GM21515 (cell line): ENCODE data around the gene NOL4L.
"Not testable (repeated sequence)": the region's sequence is repeated elsewhere in the genome, so short reads cannot be mapped to it uniquely, and the experiment has no call there.

Experiments
- ATAC-seq: cut with Tn5 transposase; IDR thresholded peaks from one replicate; pipeline ENCODE4 v1.9.1; 2021; ENCODE audit not compliant: unreplicated experiment

NOL4L gene

GRCh38 chr20:32474717-32474966, 110.5 kb downstream of the NOL4L start:
- no peak for ATAC-seq

- ATAC-seq, result no peak
These were observed 111.0 kb downstream of the NOL4L start for GRCh38 chr20:32474009-32474716.

DNA sequence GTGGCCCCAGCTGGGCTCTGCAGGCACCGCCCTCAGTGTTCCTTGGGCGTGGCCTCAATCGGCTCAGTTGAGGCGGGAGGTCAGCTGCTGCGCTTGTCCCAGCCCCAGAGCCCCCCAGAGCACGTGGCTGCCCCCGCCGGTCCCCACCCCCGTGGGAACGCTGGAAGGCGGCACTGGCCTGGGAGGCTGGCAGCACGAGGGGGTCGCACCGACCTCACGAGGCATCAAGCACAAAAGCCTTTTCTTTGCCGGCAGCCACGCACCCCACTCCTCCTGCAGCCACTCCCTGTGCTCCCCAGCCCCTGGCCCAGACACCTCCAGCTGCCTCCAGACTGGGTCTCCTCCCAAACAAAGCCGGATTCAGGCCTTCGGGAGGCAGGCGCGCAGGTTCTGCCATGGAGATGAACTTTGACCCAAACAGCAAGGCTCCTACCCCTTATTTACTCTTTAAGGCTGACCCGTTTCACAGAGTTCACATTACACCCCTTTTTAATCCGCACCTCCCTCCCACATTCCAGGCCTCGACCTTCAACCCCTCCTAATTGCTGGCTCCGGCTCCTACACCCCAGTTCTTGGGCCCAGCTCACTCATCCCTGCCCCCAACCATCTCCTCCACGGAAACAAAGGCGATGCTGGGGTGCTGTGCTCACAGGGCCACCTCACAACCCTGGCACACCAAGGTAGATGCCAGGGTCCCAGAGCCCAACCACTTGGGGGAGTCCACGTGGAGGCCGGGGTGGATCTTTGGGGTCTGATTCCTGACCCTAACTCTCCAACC, 111.7 kb downstream of the NOL4L start:
- ATAC-seq, result no peak

- ATAC-seq, result no peak
These were observed 112.4 kb downstream of the NOL4L start for GRCh38 chr20:32472581-32473207.

DNA sequence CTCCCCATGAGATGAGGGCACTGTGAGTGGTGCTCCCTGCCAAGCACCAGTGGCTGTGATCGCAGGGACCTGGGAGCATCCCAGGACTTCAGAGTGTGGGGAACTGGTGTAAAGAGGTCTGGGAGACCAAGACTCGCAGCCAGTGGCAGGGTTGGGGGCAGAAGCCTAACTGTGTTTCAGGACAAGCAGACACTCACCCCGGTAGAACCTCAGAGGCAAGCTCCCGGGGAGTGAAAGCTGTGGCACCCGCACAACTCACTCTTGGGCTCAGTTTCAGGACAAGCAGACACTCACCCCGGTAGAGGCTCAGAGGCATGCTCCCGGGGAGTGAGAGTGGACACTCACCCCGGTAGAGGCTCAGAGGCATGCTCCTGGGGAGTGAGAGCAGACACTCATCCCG, 114.2 kb downstream of the NOL4L start:
- ATAC-seq, result no peak

GRCh38 chr20:32470025-32470861, 114.9 kb downstream of the NOL4L start:
- no peak for ATAC-seq

DNA sequence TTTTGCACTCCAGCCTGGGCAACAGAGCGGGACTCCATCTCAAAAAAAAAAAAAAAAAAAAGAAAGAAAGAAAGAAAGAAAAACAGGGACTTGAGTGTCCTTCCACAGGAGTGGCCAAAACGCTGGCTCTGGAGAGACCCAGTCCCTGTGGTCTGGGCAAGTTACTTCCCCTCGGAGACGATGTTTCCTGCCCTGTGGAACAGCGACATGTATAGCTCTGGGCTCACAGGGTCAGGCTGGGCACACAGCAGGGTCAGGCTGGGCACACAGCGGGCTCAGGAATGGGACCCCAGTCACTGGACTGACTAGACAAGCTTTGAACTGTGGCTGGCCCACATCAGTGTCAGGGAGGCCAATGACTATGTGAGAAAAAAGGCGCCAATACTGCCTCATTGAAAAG, 116.3 kb downstream of the NOL4L start:
- ATAC-seq, result no peak

DNA sequence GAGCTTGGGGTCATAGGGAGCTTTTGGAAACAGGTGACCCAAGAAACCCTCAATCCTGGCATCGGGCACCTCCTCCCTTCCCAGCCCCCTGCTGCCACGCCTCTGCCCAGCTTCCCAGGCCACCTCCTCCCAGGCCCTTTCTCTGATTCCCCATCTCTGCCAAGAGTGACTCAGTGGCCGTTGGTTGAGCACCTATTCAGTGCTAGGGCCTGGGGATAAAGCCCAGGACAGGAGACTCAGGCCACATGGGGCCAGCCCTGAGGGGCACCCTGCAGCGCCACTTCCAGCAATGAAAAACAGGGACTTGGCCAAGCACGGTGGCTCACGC, 116.9 kb downstream of the NOL4L start:
- no peak for ATAC-seq

DNA sequence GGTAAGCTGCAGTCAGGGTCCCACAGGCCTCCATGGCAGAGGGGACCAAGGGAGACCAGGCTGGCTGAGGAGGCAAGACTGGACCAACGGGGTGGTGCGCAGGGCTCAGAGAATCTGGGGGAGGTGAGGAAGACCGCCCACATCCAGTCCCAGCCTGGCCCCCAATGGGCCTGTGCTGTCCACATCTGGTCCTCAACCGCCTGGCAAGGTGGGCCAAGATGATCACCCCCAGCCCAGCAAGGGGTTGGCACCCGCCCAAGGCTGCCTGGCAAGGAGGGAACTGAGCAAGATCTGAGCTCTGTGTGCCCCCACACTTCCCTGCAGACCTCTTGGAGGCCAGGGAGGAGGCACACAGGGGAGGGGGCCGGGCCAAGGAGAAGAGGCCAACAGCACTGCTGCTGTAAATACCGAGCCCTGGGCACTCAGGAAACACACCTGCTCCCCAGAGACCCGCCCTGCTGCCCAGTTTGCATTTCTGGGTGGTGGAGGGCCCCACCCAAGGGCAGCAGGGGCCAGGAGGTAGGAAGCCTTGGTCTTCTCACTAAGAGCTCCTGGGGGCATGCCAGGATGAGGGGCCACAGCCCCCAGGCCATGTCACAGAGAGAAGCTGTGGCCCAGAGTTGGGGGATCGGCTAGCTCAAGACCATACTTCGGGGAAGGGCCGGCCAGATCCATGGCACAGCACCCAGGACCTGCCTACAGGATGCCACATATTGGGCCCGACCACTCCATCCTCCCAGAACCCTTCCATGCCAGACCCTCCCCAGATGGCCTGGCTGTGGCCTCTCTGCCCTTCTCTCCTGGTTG, 117.4 kb downstream of the NOL4L start:
- ATAC-seq, result no peak

GRCh38 chr20:32466739-32467505, 118.2 kb downstream of the NOL4L start:
- no peak for ATAC-seq

- not testable (repeated sequence) for ATAC-seq
These were observed 119.0 kb downstream of the NOL4L start for GRCh38 chr20:32465901-32466675.

GRCh38 chr20:32465092-32465900, 119.8 kb downstream of the NOL4L start:
- no peak for ATAC-seq

GRCh38 chr20:32464401-32465091, 120.6 kb downstream of the NOL4L start:
- ATAC-seq, result no peak

- ATAC-seq, result no peak
These were observed 121.3 kb downstream of the NOL4L start for GRCh38 chr20:32463642-32464400.

- no peak for ATAC-seq
These were observed 122.1 kb downstream of the NOL4L start for GRCh38 chr20:32462900-32463641.

DNA sequence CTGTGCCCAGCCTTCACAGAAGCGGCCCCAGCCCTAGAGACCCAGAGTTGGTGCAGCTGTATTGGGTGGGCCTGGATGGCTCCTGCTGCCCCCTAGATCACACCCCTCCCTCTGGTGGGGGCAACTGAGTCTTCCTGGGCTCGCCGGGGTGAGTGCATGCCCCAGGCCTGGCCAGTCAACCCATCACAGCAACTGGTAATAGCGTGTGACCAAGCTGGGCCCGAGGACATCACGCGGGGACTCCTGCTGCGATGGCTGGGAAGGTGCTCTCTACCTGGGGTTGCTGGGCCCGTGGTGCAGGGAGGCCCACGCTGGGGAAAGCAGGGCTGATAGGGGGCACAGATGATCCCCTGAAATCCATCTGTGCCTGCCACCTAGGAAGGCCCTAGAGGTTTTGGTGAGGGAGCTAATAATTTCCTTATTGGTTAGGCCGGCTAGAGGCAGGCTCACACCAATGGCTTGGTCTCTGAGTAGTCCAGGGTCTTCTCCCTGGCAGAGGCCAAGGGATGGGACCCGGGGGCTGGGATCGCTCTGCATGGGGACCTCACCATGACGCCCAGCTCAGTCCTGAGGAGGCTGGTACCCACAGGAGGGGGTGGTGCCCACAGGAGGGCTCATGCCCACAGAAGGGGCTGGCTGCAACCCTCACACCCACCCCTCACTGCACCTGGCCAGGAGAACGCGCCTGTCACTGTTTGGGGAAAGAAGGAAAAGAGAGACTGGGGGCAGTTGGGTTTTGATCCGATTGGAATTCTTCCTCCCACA, 123.1 kb downstream of the NOL4L start:
- no peak for ATAC-seq
